NCI-H345 treated with DMSO at 0.1 percent for 48 hours (cell line): ENCODE results near the gene ESR1.
"Not testable (repeated sequence)": the region's sequence is repeated elsewhere in the genome, so short reads cannot be mapped to it uniquely, and the experiment has no call there.

Experiments
- DNase-seq: peaks from one replicate; lab custom pipeline; 2025; ENCODE audit not compliant: unreplicated experiment; lab: John Stamatoyannopoulos, UW

ESR1 gene

GRCh38 chr6:151885234-151885633 is 77.8 kb downstream of the ESR1 start:
- no peak for DNase-seq

GRCh38 chr6:151891524-151891923 is 84.0 kb downstream of the ESR1 start:
- DNase-seq, result no peak

DNA sequence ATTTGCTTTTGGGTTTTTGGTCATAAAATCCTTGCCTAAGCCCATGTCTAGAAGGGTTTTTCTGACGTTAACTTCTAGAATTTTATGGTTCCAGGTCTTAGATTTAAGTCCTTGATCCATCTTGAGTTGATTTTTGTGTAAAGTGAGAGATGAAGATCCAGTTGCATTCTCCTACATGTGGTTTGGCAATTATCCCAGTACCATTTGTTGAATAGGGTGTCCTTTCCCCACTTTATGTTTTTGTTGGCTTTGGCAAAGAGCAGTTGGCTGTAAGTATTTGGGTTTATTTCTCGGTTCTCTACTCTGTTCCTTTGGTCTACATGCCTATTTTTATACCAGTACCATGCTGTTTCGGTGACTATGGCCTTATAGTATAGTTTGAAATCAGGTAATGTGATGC is 86.9 kb downstream of the ESR1 start:
- not testable (repeated sequence) for DNase-seq

DNA sequence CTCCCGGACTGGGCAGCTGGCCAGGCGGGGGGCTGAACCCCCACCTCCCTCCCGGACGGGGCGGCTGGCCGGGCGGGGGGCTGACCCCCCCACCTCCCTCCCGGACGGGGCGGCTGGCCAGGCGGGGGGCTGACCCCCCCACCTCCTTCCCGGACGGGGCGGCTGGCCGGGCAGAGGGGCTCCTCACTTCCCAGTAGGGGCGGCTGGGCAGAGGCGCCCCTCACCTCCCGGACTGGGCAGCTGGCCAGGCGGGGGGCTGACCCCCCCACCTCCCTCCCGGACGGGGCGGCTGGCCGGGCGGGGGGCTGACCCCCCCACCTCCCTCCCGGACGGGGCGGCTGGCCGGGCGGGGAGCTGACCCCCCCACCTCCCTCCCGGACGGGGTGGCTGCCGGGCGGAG is 91.7 kb downstream of the ESR1 start:
- DNase-seq, result not testable (repeated sequence)

DNA sequence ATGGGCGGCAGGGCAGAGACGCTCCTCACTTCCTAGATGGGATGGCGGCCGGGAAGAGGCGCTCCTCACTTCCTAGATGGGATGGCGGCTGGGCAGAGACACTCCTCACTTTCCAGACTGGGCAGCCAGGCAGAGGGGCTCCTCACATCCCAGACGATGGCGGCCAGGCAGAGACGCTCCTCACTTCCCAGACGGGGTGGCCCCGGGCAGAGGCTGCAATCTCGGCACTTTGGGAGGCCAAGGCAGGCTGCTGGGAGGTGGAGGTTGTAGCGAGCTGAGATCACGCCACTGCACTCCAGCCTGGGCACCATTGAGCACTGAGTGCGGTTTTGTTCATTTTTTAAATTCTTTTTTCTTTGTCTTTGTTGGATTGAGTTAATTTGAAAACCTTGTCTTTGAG is 92.3 kb downstream of the ESR1 start:
- not testable (repeated sequence) for DNase-seq

DNA sequence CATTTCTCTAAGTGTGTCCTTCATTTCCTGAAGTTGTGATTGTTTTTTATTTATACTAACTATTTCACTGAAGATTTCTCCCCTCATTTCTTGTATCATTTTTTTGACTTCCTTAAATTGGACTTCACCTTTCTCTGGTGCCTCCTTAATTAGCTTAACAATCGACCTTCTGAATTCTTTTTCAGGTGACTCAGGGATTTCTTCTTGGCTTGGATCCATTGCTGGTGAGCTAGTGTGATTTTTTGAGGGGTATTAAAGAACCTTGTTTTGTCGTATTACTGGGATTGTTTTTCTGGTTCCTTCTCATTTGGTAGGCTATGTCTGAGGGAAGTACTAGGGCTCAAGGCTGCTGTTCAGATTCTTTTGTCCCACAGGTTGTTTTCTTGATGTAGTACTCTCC is 92.8 kb downstream of the ESR1 start:
- DNase-seq, result no peak

GRCh38 chr6:151901009-151901411 is 93.5 kb downstream of the ESR1 start:
- DNase-seq, result no peak

GRCh38 chr6:151904631-151905030 is 97.1 kb downstream of the ESR1 start:
- DNase-seq, result no peak

- no peak for DNase-seq
These were observed 97.6 kb downstream of the ESR1 start for GRCh38 chr6:151905072-151905471.

DNA sequence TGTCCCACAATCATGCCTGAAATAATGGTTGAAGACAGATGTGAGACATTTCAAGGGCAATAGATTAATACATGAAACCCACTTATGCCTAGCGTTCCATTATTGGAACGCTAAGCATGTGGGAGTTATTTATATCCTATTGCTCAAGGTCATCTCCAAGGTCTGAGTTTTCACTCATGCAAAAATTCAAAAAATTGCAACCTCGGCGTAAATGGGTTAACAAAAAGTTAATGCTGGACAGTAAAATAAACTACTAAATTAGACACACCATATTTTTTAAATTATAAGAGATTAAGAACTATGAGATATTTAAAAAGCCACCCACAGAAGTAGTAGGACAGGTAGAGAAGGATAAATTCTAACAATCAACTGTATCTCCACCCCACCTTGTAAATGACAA is 98.4 kb downstream of the ESR1 start:
- no peak for DNase-seq

- DNase-seq, result no peak
These were observed 103.9 kb downstream of the ESR1 start for GRCh38 chr6:151911401-151911800.

GRCh38 chr6:151914484-151914883 is 107.0 kb downstream of the ESR1 start:
- no peak for DNase-seq

GRCh38 chr6:151916075-151916474 is 108.6 kb downstream of the ESR1 start:
- DNase-seq, result no peak

DNA sequence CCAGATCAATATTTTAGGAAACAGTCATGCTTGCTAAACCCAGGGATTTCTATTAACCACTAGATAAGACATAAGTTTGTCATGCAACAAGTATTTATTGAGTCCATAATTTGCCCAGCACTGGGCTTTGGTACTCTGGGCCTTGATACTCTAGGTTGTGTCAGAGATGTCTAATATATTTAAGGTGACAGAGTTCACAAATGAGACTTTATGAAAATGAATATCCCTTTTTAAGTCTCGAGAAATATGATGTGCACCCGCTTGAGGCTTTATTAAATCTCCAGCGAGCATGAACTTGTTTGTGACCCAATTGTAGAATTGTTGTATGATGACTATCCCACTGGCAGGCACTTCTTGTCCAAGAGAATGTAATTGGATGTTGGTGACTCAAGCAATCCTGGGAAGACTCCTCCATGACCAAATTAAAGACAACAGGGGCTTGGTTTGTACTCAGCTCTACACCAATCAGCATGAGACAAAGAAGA is 109.2 kb downstream of the ESR1 start:
- DNase-seq, result no peak

DNA sequence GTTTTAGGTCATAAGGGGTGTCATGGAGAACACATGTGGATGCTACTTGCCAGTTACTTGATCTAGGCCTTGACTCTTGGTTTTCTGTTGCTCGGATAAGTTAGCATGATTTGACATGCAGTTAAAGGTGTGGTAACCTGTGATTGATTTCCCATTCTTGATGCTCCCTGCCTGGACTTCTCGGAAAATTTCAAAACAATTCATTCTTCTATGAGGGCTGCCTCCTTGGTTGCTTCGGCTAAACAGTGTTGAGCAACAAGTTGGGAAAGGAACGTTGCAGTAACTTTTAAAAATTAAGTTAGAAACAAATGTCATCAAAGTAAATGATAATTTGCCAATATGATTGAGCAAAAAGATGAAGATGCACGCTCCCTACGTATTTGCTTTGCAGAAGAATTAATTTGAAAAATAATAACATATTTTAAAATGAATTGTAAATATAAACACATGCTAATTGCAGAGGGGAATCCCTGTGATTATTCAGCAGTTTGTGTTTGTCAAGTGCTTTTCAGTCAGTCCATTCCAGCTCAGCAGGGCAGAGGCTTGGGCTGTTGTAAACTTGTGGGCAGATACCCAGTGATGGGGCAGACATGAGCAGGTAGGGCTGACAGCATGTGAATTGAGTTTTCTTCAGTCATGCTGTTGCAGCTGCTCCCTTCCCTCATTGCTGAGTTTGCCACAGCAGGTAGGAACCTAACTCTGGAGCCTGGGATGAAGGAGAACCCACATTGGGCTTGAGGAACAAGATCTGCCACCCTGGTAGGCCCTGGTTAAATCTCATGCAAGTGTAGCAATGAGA is 110.2 kb downstream of the ESR1 start:
- DNase-seq, result no peak

- no peak for DNase-seq
These were observed 132.8 kb downstream of the ESR1 start for GRCh38 chr6:151940307-151940706.

DNA sequence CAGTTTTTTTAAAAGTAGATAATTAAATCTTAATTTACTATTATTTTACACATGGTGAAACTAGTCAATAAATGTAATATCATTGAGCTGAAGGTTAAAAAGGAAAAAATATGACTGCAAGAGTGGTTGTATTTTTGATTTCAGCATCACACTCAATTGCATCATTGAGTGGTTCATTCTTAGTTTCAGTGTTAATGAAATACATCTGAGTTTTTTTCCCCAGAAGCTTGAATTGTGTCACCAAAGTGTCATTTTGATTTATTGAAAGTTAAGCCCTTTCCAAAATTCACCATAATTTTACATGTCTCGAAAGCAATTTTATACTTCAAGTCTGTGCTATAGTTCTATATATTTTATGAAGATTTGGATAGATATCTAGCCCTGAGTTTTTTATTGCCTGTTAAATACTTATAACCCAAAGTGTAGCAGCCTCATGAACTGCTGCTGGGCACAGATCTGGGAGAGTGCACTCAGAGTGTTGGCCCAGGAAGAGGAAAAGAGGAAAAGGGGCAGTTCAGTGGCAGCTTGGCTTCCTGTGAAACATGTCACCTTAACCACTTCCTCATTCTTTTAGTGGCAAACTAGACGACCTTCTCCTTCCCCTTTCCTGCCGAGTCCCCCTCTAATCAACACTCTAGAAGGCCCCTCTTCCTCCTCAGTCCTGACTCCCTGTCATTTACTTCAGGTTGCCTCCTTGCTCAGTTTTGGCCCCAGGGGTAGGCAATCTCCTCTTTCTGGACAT is 140.7 kb downstream of the ESR1 start:
- DNase-seq, result no peak

- no peak for DNase-seq
These were observed 150.8 kb downstream of the ESR1 start for GRCh38 chr6:151958332-151958731.

- no peak for DNase-seq
These were observed 151.6 kb downstream of the ESR1 start for GRCh38 chr6:151959086-151959485.

DNA sequence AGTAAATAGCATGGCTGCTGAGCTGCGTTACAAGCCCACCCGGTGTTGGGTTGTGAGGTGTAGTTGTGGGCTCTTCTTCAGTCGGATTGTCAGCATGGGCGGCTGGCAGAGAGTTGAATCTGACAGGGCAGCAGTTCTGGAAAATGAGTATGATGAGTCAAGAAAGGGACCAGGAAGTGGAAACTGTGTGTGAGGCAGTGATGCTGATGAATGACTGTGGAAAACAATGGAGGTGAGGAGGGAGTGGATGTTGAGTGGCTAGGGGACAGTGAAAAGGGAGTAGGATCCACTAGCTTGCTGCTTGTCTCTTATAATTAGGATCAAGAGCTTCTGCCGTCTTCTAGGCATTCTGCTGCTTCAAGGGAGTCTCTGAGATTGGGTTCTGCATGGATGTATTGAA is 154.3 kb downstream of the ESR1 start:
- DNase-seq, result no peak

DNA sequence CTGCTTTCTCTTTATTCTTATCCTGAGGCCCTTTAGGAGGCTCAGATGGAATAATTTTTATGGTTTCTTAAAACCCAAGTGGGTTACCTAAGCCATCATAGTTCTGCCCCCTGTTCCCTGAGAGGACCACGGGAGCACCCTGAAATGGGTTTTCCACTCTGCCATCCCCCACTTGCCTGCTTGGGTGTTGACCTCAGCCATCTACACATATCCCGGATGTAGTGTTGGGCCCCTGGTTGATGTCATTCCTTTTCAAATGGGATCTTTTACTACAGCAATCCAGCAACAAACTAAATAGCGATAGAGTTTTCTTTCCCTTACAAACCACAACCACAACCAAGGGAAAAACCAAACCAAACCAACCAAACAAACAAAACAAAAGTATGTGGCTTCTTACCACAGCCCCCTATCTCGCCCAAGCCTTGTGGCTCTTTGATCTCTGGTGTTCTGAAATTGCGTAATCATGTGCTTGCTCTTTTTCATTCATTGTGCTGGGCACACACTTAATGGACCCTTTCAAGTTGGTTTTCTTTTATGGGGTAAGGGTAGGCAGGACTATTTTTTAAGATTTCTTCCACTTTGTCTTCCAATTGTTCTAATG is 154.9 kb downstream of the ESR1 start:
- DNase-seq, result no peak

DNA sequence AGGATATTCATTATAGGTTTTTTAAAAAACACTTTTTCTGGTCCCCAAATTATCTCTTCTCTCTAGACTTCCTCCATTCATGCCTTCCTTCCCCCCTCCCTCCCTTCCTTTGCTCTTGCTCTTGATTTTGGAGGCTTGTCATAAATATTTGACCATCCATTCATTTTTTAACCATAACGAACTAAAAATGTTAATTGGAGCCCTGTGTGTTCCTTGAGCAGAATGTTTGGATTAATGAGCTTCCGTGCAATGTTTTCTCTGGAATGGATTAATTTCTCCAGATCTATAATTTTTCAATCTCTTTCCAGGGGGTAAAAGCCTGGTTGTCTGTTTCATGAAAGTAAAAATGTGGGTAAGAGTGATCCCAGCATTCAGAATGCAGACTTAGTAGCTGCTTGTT is 155.5 kb downstream of the ESR1 start:
- no peak for DNase-seq
